ENCODE measurements around the gene ICE2.

Gene ICE2

GRCh38 chr15:60392601-60392985 lies 86.3 kb downstream of the ICE2 start:
- peak; percentile 65 to 67 for DNase-seq (ENCODE audit: low spot score in 2 of 2)
- H3K4me3 ChIP-seq: no peak overlapping the region
- peaks cover 69% of the 10 kb centered on the region for H3K4me1 ChIP-seq

GRCh38 chr15:60391722-60392315 lies 87.1 kb downstream of the ICE2 start:
- DNase-seq (ENCODE audit: low spot score in 2 of 2): no peak

More at GRCh38 chr15:60392601-60392985, 86.3 kb downstream of the ICE2 start:
- H3K36me3 ChIP-seq (replicated peaks): peaks cover 65% of the 10 kb centered on the region
- H3K27me3 ChIP-seq (ENCODE audit: low read depth): no peaks in the 10 kb centered on the region; the same call in 1 of the 2 replicates
- in situ Hi-C loops (cut with MboI; ENCODE audit: low sequenced_read_pairs): no loop called here
- H3K9me3 ChIP-seq: no peaks in the 10 kb centered on the region

DNA sequence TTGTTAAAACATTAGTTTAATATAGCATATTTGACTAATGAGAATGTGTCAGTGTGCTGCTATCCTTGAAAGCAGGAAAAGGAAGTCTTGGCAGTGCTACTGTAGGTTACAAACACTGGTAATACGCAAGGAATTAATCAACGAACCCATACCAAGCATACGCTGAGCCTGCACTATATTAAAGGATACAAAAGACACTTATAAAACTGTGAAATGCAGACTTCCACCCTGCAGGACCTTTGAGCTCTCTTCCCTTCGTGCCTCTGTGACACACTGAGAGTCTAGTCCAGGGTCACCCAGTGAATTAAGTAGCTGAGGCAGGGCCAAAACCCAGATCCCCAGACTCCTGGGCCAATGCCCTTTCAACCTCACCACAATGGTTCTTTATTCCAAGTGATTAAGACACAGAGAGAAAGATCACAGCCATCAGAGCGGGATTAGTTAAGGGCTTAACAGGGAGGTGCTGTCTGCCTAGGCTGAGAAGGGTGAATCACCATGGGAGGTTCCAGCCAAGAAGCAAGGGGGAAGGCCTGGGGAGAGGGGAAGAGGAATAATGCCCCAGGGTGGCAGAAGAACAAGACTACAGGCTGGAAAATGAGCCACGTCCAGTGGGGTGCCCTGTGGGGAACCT lies 88.0 kb downstream of the ICE2 start:
- no peaks in the 10 kb centered on the region for H3K9me3 ChIP-seq
- no peaks in the 10 kb centered on the region for H3K27me3 ChIP-seq (ENCODE audit: low read depth)
- H3K4me3 ChIP-seq: no peak overlapping the region
- DNase-seq (ENCODE audit: low spot score in 2 of 2): peak; percentile 86 to 92
- peaks cover 69% of the 10 kb centered on the region for H3K4me1 ChIP-seq
- in situ Hi-C loops (cut with MboI; ENCODE audit: low sequenced_read_pairs): no loop called here
- H3K36me3 ChIP-seq (replicated peaks): peaks cover 59% of the 10 kb centered on the region

More at GRCh38 chr15:60391722-60392315, 87.1 kb downstream of the ICE2 start:
- H3K9me3 ChIP-seq: no peaks in the 10 kb centered on the region
- peaks cover 69% of the 10 kb centered on the region for H3K4me1 ChIP-seq
- in situ Hi-C loops (cut with MboI; ENCODE audit: low sequenced_read_pairs): no loop called here
- H3K36me3 ChIP-seq (replicated peaks): peaks cover 63% of the 10 kb centered on the region
- H3K27me3 ChIP-seq (ENCODE audit: low read depth): no peaks in the 10 kb centered on the region; the same call in 1 of the 2 replicates
- H3K4me3 ChIP-seq: no peak overlapping the region

GRCh38 chr15:60390231-60390630 lies 88.7 kb downstream of the ICE2 start:
- Histone ChIP-seq H3K36me3 (replicated peaks) (peaks cover 60% of the 10 kb centered on the region), H3K9me3 (no peaks in the 10 kb centered on the region), H3K27me3 (ENCODE audit: low read depth) (no peaks in the 10 kb centered on the region), H3K4me1 (peaks cover 65% of the 10 kb centered on the region), H3K4me3 (no peak overlapping the region)
- in situ Hi-C loops (cut with MboI; ENCODE audit: low sequenced_read_pairs): no loop called here
- no peak for DNase-seq (ENCODE audit: low spot score in 2 of 2)

- DNase-seq (ENCODE audit: low spot score in 2 of 2): no peak
- H3K9me3 ChIP-seq: no peaks in the 10 kb centered on the region
- H3K27me3 ChIP-seq (ENCODE audit: low read depth): no peaks in the 10 kb centered on the region
- in situ Hi-C loops (cut with MboI; ENCODE audit: low sequenced_read_pairs): no loop called here
- no peak overlapping the region for H3K4me3 ChIP-seq
- H3K4me1 ChIP-seq: peaks cover 57% of the 10 kb centered on the region
- peaks cover 58% of the 10 kb centered on the region for H3K36me3 ChIP-seq (replicated peaks)
Observed at GRCh38 chr15:60389261-60390077, 89.5 kb downstream of the ICE2 start.

GRCh38 chr15:60387321-60387720 lies 91.6 kb downstream of the ICE2 start:
- no peak for DNase-seq (ENCODE audit: low spot score in 2 of 2)
- Histone ChIP-seq H3K4me1 (peaks cover 36% of the 10 kb centered on the region), H3K36me3 (replicated peaks) (peaks cover 59% of the 10 kb centered on the region), H3K27me3 (ENCODE audit: low read depth) (no peaks in the 10 kb centered on the region), H3K4me3 (no peak overlapping the region), H3K9me3 (no peaks in the 10 kb centered on the region)
- in situ Hi-C loops (cut with MboI; ENCODE audit: low sequenced_read_pairs): no loop called here

DNA sequence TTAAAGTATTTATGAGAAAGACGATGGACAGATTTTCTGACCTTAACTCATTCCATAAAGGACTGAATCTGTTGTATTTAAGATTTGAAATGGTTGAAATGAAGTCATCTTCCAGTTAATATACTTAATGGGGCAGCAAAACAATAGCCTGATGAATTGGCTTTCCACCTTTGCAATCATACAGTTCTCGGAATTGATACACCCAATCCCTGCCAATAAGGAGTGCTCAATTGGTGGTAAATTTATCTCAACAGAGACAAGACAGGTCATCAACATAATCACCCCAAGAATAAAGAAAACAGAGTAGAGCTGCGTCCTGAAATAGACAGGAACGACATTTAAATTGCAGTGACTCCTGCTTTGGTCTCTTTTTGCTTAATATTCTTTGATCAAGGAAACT lies 92.3 kb downstream of the ICE2 start:
- H3K36me3 ChIP-seq (replicated peaks): peaks cover 62% of the 10 kb centered on the region
- no peak for DNase-seq (ENCODE audit: low spot score in 2 of 2)

GRCh38 chr15:60385620-60386552 lies 93.1 kb downstream of the ICE2 start:
- peaks cover 68% of the 10 kb centered on the region for H3K36me3 ChIP-seq (replicated peaks)
- no peak for DNase-seq (ENCODE audit: low spot score in 2 of 2)
- no peak overlapping the region for H3K4me3 ChIP-seq
- in situ Hi-C loops (cut with MboI; ENCODE audit: low sequenced_read_pairs): no loop called here
- H3K27me3 ChIP-seq (ENCODE audit: low read depth): no peaks in the 10 kb centered on the region
- H3K4me1 ChIP-seq: peaks cover 23% of the 10 kb centered on the region
- H3K9me3 ChIP-seq: no peaks in the 10 kb centered on the region

More for the DNA sequence above, 92.3 kb downstream of the ICE2 start:
- no peaks in the 10 kb centered on the region for H3K27me3 ChIP-seq (ENCODE audit: low read depth)
- peaks cover 28% of the 10 kb centered on the region for H3K4me1 ChIP-seq
- in situ Hi-C loops (cut with MboI; ENCODE audit: low sequenced_read_pairs): no loop called here
- H3K9me3 ChIP-seq: no peaks in the 10 kb centered on the region
- H3K4me3 ChIP-seq: no peak overlapping the region

DNA sequence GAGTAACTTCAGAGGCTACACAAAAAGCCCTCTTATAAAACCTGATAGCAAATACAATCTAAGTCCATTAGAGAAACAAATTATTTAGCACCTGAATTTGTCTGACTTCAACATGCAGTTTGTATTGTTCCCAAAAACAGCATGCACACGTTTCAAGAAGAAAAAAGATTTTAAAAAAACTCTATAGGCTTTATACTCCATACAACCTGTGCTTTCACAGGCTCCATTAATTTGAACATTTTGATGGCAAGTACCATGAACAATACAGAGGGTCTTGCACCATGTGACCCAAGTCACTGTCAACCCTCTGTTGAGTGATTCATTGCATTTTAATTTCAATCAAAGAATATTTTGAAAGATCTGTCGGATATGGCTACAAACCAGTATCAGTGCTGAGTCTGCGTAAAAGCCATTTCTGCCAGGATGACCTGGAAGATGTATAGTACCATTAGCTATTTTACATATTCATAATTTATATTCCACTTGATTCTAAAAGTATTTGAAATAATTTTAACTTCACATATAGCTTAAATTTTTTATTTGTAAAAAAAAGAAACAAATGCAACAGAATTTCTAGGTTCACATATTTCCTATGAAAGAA lies 94.3 kb downstream of the ICE2 start:
- no peaks in the 10 kb centered on the region for H3K9me3 ChIP-seq
- H3K4me3 ChIP-seq: no peak overlapping the region
- DNase-seq (ENCODE audit: low spot score in 2 of 2): no peak
- in situ Hi-C loops (cut with MboI; ENCODE audit: low sequenced_read_pairs): no loop called here
- H3K36me3 ChIP-seq (replicated peaks): peaks cover 59% of the 10 kb centered on the region
- H3K4me1 ChIP-seq: peaks cover 16% of the 10 kb centered on the region
- no peaks in the 10 kb centered on the region for H3K27me3 ChIP-seq (ENCODE audit: low read depth)

- no peaks in the 10 kb centered on the region for H3K9me3 ChIP-seq
- H3K27me3 ChIP-seq (ENCODE audit: low read depth): no peaks in the 10 kb centered on the region
- H3K36me3 ChIP-seq (replicated peaks): peaks cover 59% of the 10 kb centered on the region
- peaks cover 15% of the 10 kb centered on the region for H3K4me1 ChIP-seq
- no peak overlapping the region for H3K4me3 ChIP-seq
- in situ Hi-C loops (cut with MboI; ENCODE audit: low sequenced_read_pairs): no loop called here
- no peak for DNase-seq (ENCODE audit: low spot score in 2 of 2)
Observed at GRCh38 chr15:60384053-60384452, 94.9 kb downstream of the ICE2 start.

- Histone ChIP-seq H3K4me1 (peaks cover 16% of the 10 kb centered on the region), H3K27me3 (ENCODE audit: low read depth) (no peaks in the 10 kb centered on the region), H3K36me3 (replicated peaks) (peaks cover 65% of the 10 kb centered on the region), H3K4me3 (no peak overlapping the region), H3K9me3 (no peaks in the 10 kb centered on the region)
- DNase-seq (ENCODE audit: low spot score in 2 of 2): no peak
- in situ Hi-C loops (cut with MboI; ENCODE audit: low sequenced_read_pairs): no loop called here
Observed at GRCh38 chr15:60382773-60383674, 95.9 kb downstream of the ICE2 start.

DNA sequence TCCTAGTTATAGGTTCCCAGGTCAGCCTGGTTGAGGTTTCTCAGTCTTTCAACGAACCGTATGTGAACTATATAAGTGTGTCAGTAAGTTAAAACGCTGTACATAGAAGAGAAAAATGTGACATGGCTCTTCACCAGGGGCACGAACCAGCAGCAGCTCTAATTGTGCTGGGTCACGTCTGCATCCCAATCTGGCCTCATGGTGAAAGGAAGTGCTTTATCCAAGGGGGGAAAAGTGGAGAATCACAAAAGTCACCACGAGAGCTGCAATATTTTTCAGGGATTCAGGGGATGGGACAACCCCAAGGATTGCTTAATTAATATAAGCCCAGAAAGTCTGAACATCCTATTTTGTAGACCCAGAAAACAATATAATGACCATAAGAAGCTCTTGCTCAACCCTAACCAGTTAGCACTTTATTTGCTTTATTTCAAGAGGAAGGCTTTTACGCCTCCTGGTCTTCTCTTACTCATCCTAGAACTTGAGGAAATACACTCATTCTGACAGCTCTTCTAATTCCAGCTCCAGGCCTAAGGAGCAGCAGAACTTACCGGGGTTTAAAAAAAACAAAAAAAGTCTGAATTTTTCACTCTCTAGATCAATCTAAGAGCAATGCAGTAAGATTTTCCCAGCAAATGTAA lies 97.7 kb downstream of the ICE2 start:
- in situ Hi-C loops (cut with MboI; ENCODE audit: low sequenced_read_pairs): no loop called here
- no peak for DNase-seq (ENCODE audit: low spot score in 2 of 2)
- Histone ChIP-seq H3K4me3 (no peak overlapping the region), H3K9me3 (no peaks in the 10 kb centered on the region), H3K36me3 (replicated peaks) (peaks cover 78% of the 10 kb centered on the region), H3K27me3 (ENCODE audit: low read depth) (no peaks in the 10 kb centered on the region), H3K4me1 (peaks cover 16% of the 10 kb centered on the region)

Data from HAP-1 (cell line).